KMS-11 (cell line): ENCODE measurements around the gene DNAH11.

ENCODE experiments used
- H2AFZ ChIP-seq: fragments of 200-600 bp; sonication (generic); 2 replicates; pipeline ENCODE4 v1.6.1; 2016; ENCODE audit warnings: antibody characterized with exemption, mixed run types, low read depth
- H3K27ac ChIP-seq: fragments of 200-600 bp; sonication (generic); 2 replicates; pipeline ENCODE4 v1.6.1; 2016; ENCODE audit warnings: mild to moderate bottlenecking, mixed run types
- H3K27me3 ChIP-seq: fragments of 200-600 bp; sonication (generic); 2 replicates; pipeline ENCODE4 v1.6.1; 2017; ENCODE audit warnings: mild to moderate bottlenecking, low read depth, mixed run types, moderate library complexity; ENCODE audit not compliant: insufficient read depth
- H3K36me3 ChIP-seq: fragments of 200-600 bp; sonication (generic); 2 replicates; pipeline ENCODE4 v1.6.1; 2017; ENCODE audit warnings: mild to moderate bottlenecking, mixed run types; ENCODE audit not compliant: insufficient read depth
- H3K4me1 ChIP-seq: fragments of 200-600 bp; sonication (generic); 2 replicates; pipeline ENCODE4 v1.6.1; 2016; ENCODE audit warnings: mild to moderate bottlenecking, low read depth, mixed run types; ENCODE audit not compliant: poor library complexity, severe bottlenecking
- H3K4me2 ChIP-seq: fragments of 200-600 bp; sonication (generic); 2 replicates; pipeline ENCODE4 v1.7.0; 2016; ENCODE audit warnings: mild to moderate bottlenecking, mixed run types
- H3K4me3 ChIP-seq: fragments of 200-600 bp; sonication (generic); IDR thresholded peaks from 2 replicates; pipeline ENCODE4 v1.6.1; 2017; ENCODE audit warnings: low read depth, low read length, mixed read lengths; ENCODE audit not compliant: insufficient read depth
- H3K79me2 ChIP-seq: fragments of 200-600 bp; sonication (generic); 2 replicates; pipeline ENCODE4 v1.6.1; 2016; ENCODE audit warnings: low read depth, mixed run types; ENCODE audit not compliant: insufficient read depth
- H3K9ac ChIP-seq: fragments of 200-600 bp; sonication (generic); 2 replicates; pipeline ENCODE4 v1.6.1; 2016; ENCODE audit warnings: mild to moderate bottlenecking, mixed run types
- H4K20me1 ChIP-seq: fragments of 200-600 bp; sonication (generic); 2 replicates; pipeline ENCODE4 v1.6.1; 2016; ENCODE audit warnings: mild to moderate bottlenecking, mixed run types; ENCODE audit not compliant: insufficient read depth
- CTCF ChIP-seq: fragments of 200-600 bp; sonication (generic); conservative IDR thresholded peaks from 2 replicates; pipeline ENCODE4 v1.6.1; 2017; ENCODE audit warnings: low read depth, mild to moderate bottlenecking, antibody characterized with exemption, low read length, moderate library complexity, mixed read lengths

DNAH11 gene

GRCh38 chr7:21884496-21884895 is 341.7 kb downstream of the DNAH11 start:
- Histone ChIP-seq H3K9ac (no peak overlapping the region), H3K4me1 (no peaks in the 10 kb centered on the region), H2AFZ (no peak overlapping the region), H3K4me2 (no peak overlapping the region), H4K20me1 (no peaks in the 10 kb centered on the region), H3K27ac (no peak overlapping the region), H3K79me2 (no peaks in the 10 kb centered on the region), H3K27me3 (no peaks in the 10 kb centered on the region), H3K36me3 (no peaks in the 10 kb centered on the region), H3K4me3 (no peak overlapping the region)
- no peak for TF ChIP-seq CTCF

- H3K27me3 ChIP-seq: no peaks in the 10 kb centered on the region
- no peak for TF ChIP-seq CTCF
- no peak overlapping the region for H3K4me3 ChIP-seq
- no peaks in the 10 kb centered on the region for H3K79me2 ChIP-seq
- H3K27ac ChIP-seq: no peak overlapping the region
- H3K4me1 ChIP-seq: no peaks in the 10 kb centered on the region
- no peaks in the 10 kb centered on the region for H4K20me1 ChIP-seq
- no peak overlapping the region for H2AFZ ChIP-seq
- no peak overlapping the region for H3K4me2 ChIP-seq
- no peak overlapping the region for H3K9ac ChIP-seq
- H3K36me3 ChIP-seq: no peaks in the 10 kb centered on the region
Measured at GRCh38 chr7:21886396-21886795, 343.6 kb downstream of the DNAH11 start.

- Histone ChIP-seq H4K20me1 (no peaks in the 10 kb centered on the region), H3K4me1 (no peaks in the 10 kb centered on the region), H3K4me3 (no peak overlapping the region), H3K27me3 (no peaks in the 10 kb centered on the region), H3K4me2 (no peak overlapping the region), H2AFZ (no peak overlapping the region), H3K36me3 (no peaks in the 10 kb centered on the region), H3K27ac (no peak overlapping the region), H3K9ac (no peak overlapping the region), H3K79me2 (no peaks in the 10 kb centered on the region)
- TF ChIP-seq CTCF: no peak
Measured at GRCh38 chr7:21887353-21887752, 344.5 kb downstream of the DNAH11 start.

- Histone ChIP-seq H3K4me1 (no peaks in the 10 kb centered on the region), H3K4me2 (no peak overlapping the region), H3K27ac (no peak overlapping the region), H3K36me3 (no peaks in the 10 kb centered on the region), H3K27me3 (no peaks in the 10 kb centered on the region), H3K9ac (no peak overlapping the region), H2AFZ (no peak overlapping the region), H3K4me3 (no peak overlapping the region), H4K20me1 (no peaks in the 10 kb centered on the region), H3K79me2 (no peaks in the 10 kb centered on the region)
- TF ChIP-seq CTCF: no peak
Measured at GRCh38 chr7:21887779-21888178, 344.9 kb downstream of the DNAH11 start.

GRCh38 chr7:21891291-21891690 is 348.5 kb downstream of the DNAH11 start:
- Histone ChIP-seq H3K36me3 (no peaks in the 10 kb centered on the region), H3K27me3 (no peaks in the 10 kb centered on the region), H3K9ac (no peak overlapping the region), H3K4me2 (no peak overlapping the region), H3K27ac (no peak overlapping the region), H3K4me1 (no peaks in the 10 kb centered on the region), H3K79me2 (no peaks in the 10 kb centered on the region), H4K20me1 (no peaks in the 10 kb centered on the region), H3K4me3 (no peak overlapping the region), H2AFZ (no peak overlapping the region)
- no peak for TF ChIP-seq CTCF
